Measurements from ENCODE around the gene ITGA4. TPM values are rescaled to one million over a fixed set of nuclear protein-coding genes. Genes with fewer than 3 reads are reported as not detected.

The ITGA4 gene
- polyA plus RNA-seq, 1 donor (not counting 4 experiments of a cell fraction or from before 2014, with no cell fraction given) = 4.7 TPM

DNA sequence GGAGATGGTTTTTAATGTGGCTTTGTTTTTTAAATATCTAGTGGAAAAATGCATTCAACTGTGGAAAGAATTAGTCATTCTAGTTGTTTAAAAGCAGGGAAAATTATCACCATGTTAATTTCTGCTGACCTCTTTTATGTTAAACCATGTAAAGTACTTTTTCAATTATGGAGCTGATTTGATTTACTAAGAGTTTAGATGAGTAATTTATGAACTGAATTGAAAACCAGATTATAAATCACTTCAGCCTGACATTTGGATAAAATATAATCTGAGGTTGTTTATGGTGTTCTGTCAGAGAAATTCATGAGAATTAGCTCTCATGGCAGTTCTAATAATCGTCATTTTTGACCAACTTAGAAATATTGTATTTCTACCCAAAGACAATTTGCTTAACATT is 11.6 kb downstream of the ITGA4 start:
- Histone ChIP-seq H3K9ac (ENCODE audit: control insufficient read depth, extremely low read depth, insufficient read depth, low read length) (no peak overlapping the region), H3K9me1 (ENCODE audit: control insufficient read depth, extremely low read depth, insufficient read depth, low read length) (no peaks in the 10 kb centered on the region), H3K4me2 (ENCODE audit: control insufficient read depth, extremely low read depth, insufficient read depth, low read depth, low read length) (no peak overlapping the region), H4K20me1 (ENCODE audit: control insufficient read depth, extremely low read depth, insufficient read depth, low read length) (no peaks in the 10 kb centered on the region), H3K27me3 (ENCODE audit: control insufficient read depth, extremely low read depth, insufficient read depth, low read length) (no peaks in the 10 kb centered on the region), H3K36me3 (ENCODE audit: control insufficient read depth in 2 of 2, extremely low read depth in 1 of 2, insufficient read depth in 2 of 2, low read length in 2 of 2) (no peaks in the 10 kb centered on the region), H2AFZ (ENCODE audit: control insufficient read depth, low read length) (no peak overlapping the region), H3K4me1 (ENCODE audit: control insufficient read depth, extremely low read depth, insufficient read depth, low read length) (peaks cover 10% of the 10 kb centered on the region), H3K79me2 (ENCODE audit: control insufficient read depth, insufficient read depth, low read length) (no peaks in the 10 kb centered on the region), H3K4me3 (ENCODE audit: control insufficient read depth in 2 of 3, extremely low read depth in 1 of 3, insufficient read depth in 2 of 3, low read depth in 1 of 3, low read length in 3 of 3) (no peak overlapping the region), H3K27ac (ENCODE audit: control insufficient read depth, insufficient read depth, low read length) (no peak overlapping the region), H3K9me3 (ENCODE audit: control insufficient read depth, low read depth, low read length) (no peaks in the 10 kb centered on the region)
- TF ChIP-seq EZH2 (IDR thresholded peaks at IDR 0.05; ENCODE audit: low read length) (no peak), CTCF (optimal IDR thresholded peaks at IDR 0.05 in 1 of 3, IDR thresholded peaks at IDR 0.05 in 1 of 3, conservative IDR thresholded peaks at IDR 0.05 in 1 of 3; ENCODE audit: extremely low read depth in 1 of 3, insufficient read depth in 2 of 3, low read length in 3 of 3) (no peak)
- FAIRE-seq (no peak), DNase-seq (ENCODE audit: low read depth, low spot score) (no peak)
- dilution Hi-C loops (cut with MboI; ENCODE audit: extremely low pct_ligation_motif_present, low sequenced_read_pairs) = no loop called here

GRCh38 chr2:181471226-181471625 is 14.0 kb downstream of the ITGA4 start:
- no peaks in the 10 kb centered on the region for H3K79me2 ChIP-seq (ENCODE audit: control insufficient read depth, insufficient read depth, low read length)
- TF ChIP-seq CTCF (optimal IDR thresholded peaks at IDR 0.05 in 1 of 3, IDR thresholded peaks at IDR 0.05 in 1 of 3, conservative IDR thresholded peaks at IDR 0.05 in 1 of 3; ENCODE audit: extremely low read depth in 1 of 3, insufficient read depth in 2 of 3, low read length in 3 of 3) (no peak), EZH2 (IDR thresholded peaks at IDR 0.05; ENCODE audit: low read length) (no peak)
- no peak overlapping the region for H3K4me2 ChIP-seq (ENCODE audit: control insufficient read depth, extremely low read depth, insufficient read depth, low read depth, low read length)
- no peaks in the 10 kb centered on the region for H3K9me1 ChIP-seq (ENCODE audit: control insufficient read depth, extremely low read depth, insufficient read depth, low read length)
- no peaks in the 10 kb centered on the region for H3K27me3 ChIP-seq (ENCODE audit: control insufficient read depth, extremely low read depth, insufficient read depth, low read length)
- H2AFZ ChIP-seq (ENCODE audit: control insufficient read depth, low read length) = no peak overlapping the region
- no peak overlapping the region for H3K27ac ChIP-seq (ENCODE audit: control insufficient read depth, insufficient read depth, low read length)
- FAIRE-seq (no peak), DNase-seq (ENCODE audit: low read depth, low spot score) (no peak)
- no peak overlapping the region for H3K9ac ChIP-seq (ENCODE audit: control insufficient read depth, extremely low read depth, insufficient read depth, low read length)
- no peak overlapping the region for H3K4me3 ChIP-seq (ENCODE audit: control insufficient read depth in 2 of 3, extremely low read depth in 1 of 3, insufficient read depth in 2 of 3, low read depth in 1 of 3, low read length in 3 of 3)
- H3K4me1 ChIP-seq (ENCODE audit: control insufficient read depth, extremely low read depth, insufficient read depth, low read length) = peaks cover 3% of the 10 kb centered on the region
- dilution Hi-C loops (cut with MboI; ENCODE audit: extremely low pct_ligation_motif_present, low sequenced_read_pairs) = no loop called here
- no peaks in the 10 kb centered on the region for H3K9me3 ChIP-seq (ENCODE audit: control insufficient read depth, low read depth, low read length)
- H3K36me3 ChIP-seq (ENCODE audit: control insufficient read depth in 2 of 2, extremely low read depth in 1 of 2, insufficient read depth in 2 of 2, low read length in 2 of 2) = no peaks in the 10 kb centered on the region
- H4K20me1 ChIP-seq (ENCODE audit: control insufficient read depth, extremely low read depth, insufficient read depth, low read length) = no peaks in the 10 kb centered on the region

All from keratinocyte (primary cell).